ENCODE measurements around the gene PMPCB. TPM values are rescaled to one million over a fixed set of nuclear protein-coding genes. Genes with fewer than 3 reads are reported as not detected.
A peak's percentile ranks its signal among the peaks of the same experiment; 100 is the strongest.

The PMPCB gene
- total and polyA plus RNA-seq, 2 donors from 2014 or later = 65.8 to 85.3 TPM

GRCh38 chr7:103316380-103316941 lies 19.2 kb downstream of the PMPCB start:
- no peak for TF ChIP-seq CTCF (IDR thresholded peaks at IDR 0.05; ENCODE audit: borderline replicate concordance, extremely low read depth, insufficient read depth)
- intact Hi-C loops (cut with DNase I) = no loop called here
- FAIRE-seq (no peak), DNase-seq (no peak)
- Histone ChIP-seq H3K4me1 (ENCODE audit: control insufficient read depth in 2 of 3, insufficient read depth in 2 of 3, low read depth in 1 of 3, low read length in 3 of 3) (no peaks in the 10 kb centered on the region), H3K36me3 (ENCODE audit: control insufficient read depth in 2 of 3, insufficient read depth in 3 of 3, low read length in 3 of 3) (peaks cover 14 to 41% (median 33%) of the 10 kb centered on the region in 3 donors), H3K9ac (ENCODE audit: low read length in 3 of 3) (no peak overlapping the region), H3K27ac (ENCODE audit: low read depth in 2 of 2, low read length in 2 of 2) (peak overlapping the region in 1 of 2 donors; percentile 3), H3K27me3 (ENCODE audit: control insufficient read depth, insufficient read depth, low read length) (no peaks in the 10 kb centered on the region), H3K9me3 (ENCODE audit: control insufficient read depth in 2 of 3, insufficient read depth in 1 of 3, low read length in 3 of 3) (no peaks in the 10 kb centered on the region), H3K4me3 (ENCODE audit: low read length in 3 of 3) (no peak overlapping the region)

GRCh38 chr7:103317009-103317408 lies 19.8 kb downstream of the PMPCB start:
- H3K4me3 ChIP-seq (ENCODE audit: low read length in 3 of 3) = no peak overlapping the region
- H3K27ac ChIP-seq (ENCODE audit: low read depth in 2 of 2, low read length in 2 of 2) = peak overlapping the region in 1 of 2 donors; percentile 3
- no peaks in the 10 kb centered on the region for H3K27me3 ChIP-seq (ENCODE audit: control insufficient read depth, insufficient read depth, low read length)
- H3K4me1 ChIP-seq (ENCODE audit: control insufficient read depth in 2 of 3, insufficient read depth in 2 of 3, low read depth in 1 of 3, low read length in 3 of 3) = no peaks in the 10 kb centered on the region
- no peak overlapping the region for H3K9ac ChIP-seq (ENCODE audit: low read length in 3 of 3)
- FAIRE-seq = peak; percentile 8
- intact Hi-C loops (cut with DNase I) = no loop called here
- TF ChIP-seq CTCF (IDR thresholded peaks at IDR 0.05; ENCODE audit: borderline replicate concordance, extremely low read depth, insufficient read depth) = no peak
- H3K36me3 ChIP-seq (ENCODE audit: control insufficient read depth in 2 of 3, insufficient read depth in 3 of 3, low read length in 3 of 3) = peaks cover 11 to 37% (median 28%) of the 10 kb centered on the region in 3 donors
- peak in 1 of 5 donors; percentile 6 for DNase-seq
- H3K9me3 ChIP-seq (ENCODE audit: control insufficient read depth in 2 of 3, insufficient read depth in 1 of 3, low read length in 3 of 3) = no peaks in the 10 kb centered on the region

- intact Hi-C loops (cut with DNase I) = no loop called here
- Histone ChIP-seq H3K4me3 (ENCODE audit: low read length in 3 of 3) (no peak overlapping the region), H3K27ac (ENCODE audit: low read depth in 2 of 2, low read length in 2 of 2) (no peak overlapping the region), H3K36me3 (ENCODE audit: control insufficient read depth in 2 of 3, insufficient read depth in 3 of 3, low read length in 3 of 3) (peaks cover 0 to 19% (median 10%) of the 10 kb centered on the region in 3 donors), H3K27me3 (ENCODE audit: control insufficient read depth, insufficient read depth, low read length) (no peaks in the 10 kb centered on the region), H3K9me3 (ENCODE audit: control insufficient read depth in 2 of 3, insufficient read depth in 1 of 3, low read length in 3 of 3) (no peaks in the 10 kb centered on the region), H3K4me1 (ENCODE audit: control insufficient read depth in 2 of 3, insufficient read depth in 2 of 3, low read depth in 1 of 3, low read length in 3 of 3) (no peaks in the 10 kb centered on the region), H3K9ac (ENCODE audit: low read length in 3 of 3) (no peak overlapping the region)
- no peak for DNase-seq
- no peak for FAIRE-seq
- TF ChIP-seq CTCF (IDR thresholded peaks at IDR 0.05; ENCODE audit: borderline replicate concordance, extremely low read depth, insufficient read depth) = no peak
Observed at GRCh38 chr7:103325744-103326143, 28.5 kb downstream of the PMPCB start.

GRCh38 chr7:103336761-103337160 lies 39.5 kb downstream of the PMPCB start:
- Histone ChIP-seq H3K27me3 (ENCODE audit: control insufficient read depth, insufficient read depth, low read length) (no peaks in the 10 kb centered on the region), H3K9me3 (ENCODE audit: control insufficient read depth in 2 of 3, insufficient read depth in 1 of 3, low read length in 3 of 3) (no peaks in the 10 kb centered on the region), H3K27ac (ENCODE audit: low read depth in 2 of 2, low read length in 2 of 2) (no peak overlapping the region), H3K9ac (ENCODE audit: low read length in 3 of 3) (no peak overlapping the region), H3K4me3 (ENCODE audit: low read length in 3 of 3) (no peak overlapping the region), H3K36me3 (ENCODE audit: control insufficient read depth in 2 of 3, insufficient read depth in 3 of 3, low read length in 3 of 3) (peaks cover 5 to 20% (median 17%) of the 10 kb centered on the region in 3 donors), H3K4me1 (ENCODE audit: control insufficient read depth in 2 of 3, insufficient read depth in 2 of 3, low read depth in 1 of 3, low read length in 3 of 3) (no peaks in the 10 kb centered on the region)
- no peak for TF ChIP-seq CTCF (IDR thresholded peaks at IDR 0.05; ENCODE audit: borderline replicate concordance, extremely low read depth, insufficient read depth)
- DNase-seq (no peak), FAIRE-seq (no peak)
- intact Hi-C loops (cut with DNase I) = no loop called here
